ENCODE data around the gene GAREM2.

The GAREM2 gene

DNA sequence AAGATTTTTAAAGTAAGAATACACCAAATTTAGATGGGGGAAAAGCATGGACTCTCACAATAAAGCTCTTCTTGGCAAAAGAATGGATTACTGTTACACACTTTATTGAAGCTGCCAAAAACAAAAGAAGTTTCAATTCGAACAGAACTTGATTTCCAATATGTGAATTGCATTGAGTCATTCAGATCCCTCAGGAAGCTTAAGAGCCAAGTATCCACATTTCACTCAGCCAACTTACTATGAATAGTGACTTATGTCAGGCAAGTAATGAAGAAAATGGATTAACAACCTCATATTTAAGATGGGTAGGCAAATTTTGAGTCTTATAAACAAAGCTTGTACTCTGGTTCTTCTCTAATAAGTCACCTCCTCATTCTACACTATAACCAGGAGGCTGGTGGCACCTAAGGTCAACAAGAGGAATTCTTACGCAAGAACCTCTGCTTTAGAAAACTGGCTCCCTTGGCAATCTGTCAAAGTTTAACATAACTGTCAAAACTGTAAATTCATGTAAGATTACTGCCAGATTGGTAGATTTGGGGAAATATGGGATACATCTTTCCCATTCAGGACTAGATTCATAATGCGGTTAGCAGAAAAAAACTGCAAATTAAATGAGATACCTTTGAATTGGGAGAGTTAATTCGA is 65.5 kb downstream of the GAREM2 start:
- DNase-seq: no peak

All from NCI-H1048 (cell line).